Stimulated activated CD4-positive, alpha-beta T cell treated with anti-CD3 and anti-CD28 coated beads, Interleukin-2, amount 100 ng/mL, for 24 hours (primary cell): Measurements from ENCODE around the gene MON1B.
"Not testable (repeated sequence)": the region's sequence is repeated elsewhere in the genome, so short reads cannot be mapped to it uniquely, and the experiment has no call there.

Experiments
- DNase-seq, 2 donors: peaks; one replicate each; pipeline ENCODE4 v3.0.0-alpha.2; 2020

MON1B gene

DNA sequence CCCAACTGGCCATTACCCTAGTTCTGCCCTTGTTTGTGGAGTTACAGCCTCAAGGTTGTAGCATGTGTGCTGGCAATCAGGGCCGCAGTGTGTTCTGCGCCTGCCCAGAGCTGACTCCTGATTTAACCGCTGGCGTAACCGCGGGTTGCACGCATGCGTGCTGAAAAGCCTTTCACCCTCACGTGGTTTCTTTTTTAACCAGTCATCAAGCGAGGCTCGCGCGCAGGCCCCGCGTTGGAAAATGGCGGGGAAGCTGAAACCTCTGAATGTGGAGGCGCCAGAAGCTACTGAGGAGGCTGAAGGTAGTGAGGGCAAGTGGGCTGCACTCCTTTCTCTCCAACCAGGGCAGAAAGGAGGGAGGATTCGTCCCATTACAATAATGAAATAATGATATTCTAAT lies 8.2 kb downstream of the MON1B start, which contains the start of gene SYCE1L:
Gene SYCE1L, plus strand, starts transcription at position 198 of the 400 bp plus-strand sequence. Its CDS starts 44 bp downstream, at position 242.
- DNase-seq, result no peak

GRCh38 chr16:77206533-77206932 lies 15.5 kb downstream of the MON1B start:
- DNase-seq, result no peak

DNA sequence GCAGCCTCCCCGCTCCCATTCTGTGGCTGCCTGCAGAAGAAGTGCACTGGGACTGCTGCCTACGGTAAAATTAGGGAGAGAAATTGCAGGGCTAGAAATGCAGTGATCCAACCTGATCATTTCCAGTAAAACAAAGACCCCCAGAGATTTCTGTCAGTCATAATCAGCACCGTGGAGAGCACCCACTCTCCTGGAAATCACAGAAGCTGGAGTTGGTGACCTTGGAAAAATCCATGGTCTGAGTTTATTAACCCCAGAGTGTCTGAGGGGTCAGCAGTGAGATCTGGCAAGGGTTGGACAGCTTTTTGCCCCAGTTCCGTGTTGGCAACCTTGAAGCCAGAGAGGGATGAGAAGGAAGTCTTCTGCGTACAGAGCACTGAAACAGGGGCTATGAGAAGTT lies 16.0 kb downstream of the MON1B start:
- no peak for DNase-seq

DNA sequence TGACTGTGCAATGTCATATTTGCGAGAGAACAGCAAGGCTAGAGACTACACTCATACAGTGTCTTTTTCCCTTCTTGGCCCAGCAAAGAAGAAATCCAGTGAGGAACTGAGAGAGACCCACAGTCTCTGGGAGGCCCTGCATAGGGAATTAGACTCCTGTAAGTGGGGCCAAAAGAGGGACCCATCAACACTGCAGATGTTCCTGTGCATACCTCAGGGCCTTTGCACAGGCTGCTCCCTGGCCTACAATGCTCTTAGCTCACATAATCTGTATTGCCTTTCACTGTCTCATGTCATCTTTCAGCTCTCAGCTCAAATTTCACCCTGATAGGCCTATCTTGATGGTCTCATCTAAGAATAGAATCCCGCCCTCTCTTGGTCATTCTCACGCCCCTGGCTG lies 17.4 kb downstream of the MON1B start:
- DNase-seq, result no peak

- peak; percentile 70 to 80 for DNase-seq
These were observed 21.1 kb downstream of the MON1B start for GRCh38 chr16:77211880-77212740.

- DNase-seq, result peak; percentile 75 to 81
These were observed 22.0 kb downstream of the MON1B start for GRCh38 chr16:77212741-77213541.

- DNase-seq, result no peak
These were observed 22.6 kb downstream of the MON1B start for GRCh38 chr16:77213542-77214106.

GRCh38 chr16:77214411-77215138 lies 23.6 kb downstream of the MON1B start:
- no peak for DNase-seq

- DNase-seq, result no peak
These were observed 28.4 kb downstream of the MON1B start for GRCh38 chr16:77219437-77219836.

DNA sequence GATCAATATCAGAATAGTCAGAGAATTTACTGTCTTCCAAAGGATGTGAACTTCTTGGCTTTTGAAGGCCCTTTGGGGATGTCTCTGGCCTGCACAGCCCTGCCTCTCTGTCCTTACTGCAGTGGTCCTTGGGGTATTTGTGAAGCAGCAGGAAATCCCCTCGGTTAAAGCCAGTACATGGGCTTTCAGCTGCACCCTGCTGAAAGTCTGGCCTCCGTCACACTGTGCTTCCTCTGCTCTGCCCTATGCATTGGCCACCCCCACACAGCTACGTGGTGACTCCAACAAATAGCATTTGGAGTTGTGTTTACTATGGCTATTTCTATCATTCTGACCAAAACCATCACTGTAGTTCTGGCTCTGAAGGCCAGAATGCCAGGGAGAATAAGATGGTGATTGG lies 29.4 kb downstream of the MON1B start:
- no peak for DNase-seq

GRCh38 chr16:77221482-77221881 lies 30.5 kb downstream of the MON1B start:
- DNase-seq, result no peak

DNA sequence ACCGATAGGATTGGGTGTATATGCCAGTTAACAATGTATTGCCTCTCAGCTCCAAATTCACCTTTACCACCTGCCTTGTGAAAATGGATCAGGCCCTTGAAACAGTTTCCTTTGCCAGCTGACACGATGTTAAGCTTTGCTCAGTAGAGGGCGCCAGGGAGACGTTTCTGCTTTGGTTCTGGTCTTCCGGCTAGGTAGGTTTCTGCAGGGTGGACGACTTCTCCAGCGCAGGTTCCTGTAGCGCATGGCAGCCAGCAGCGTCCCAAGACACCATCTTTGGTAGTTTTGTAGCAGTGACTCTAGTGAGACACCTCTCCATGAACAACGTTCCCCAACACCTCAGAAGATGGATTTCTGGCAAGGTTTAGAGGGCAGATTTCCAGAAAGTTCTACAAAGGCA lies 32.2 kb downstream of the MON1B start:
- peak in 1 of 2 donors; percentile 37 for DNase-seq

DNA sequence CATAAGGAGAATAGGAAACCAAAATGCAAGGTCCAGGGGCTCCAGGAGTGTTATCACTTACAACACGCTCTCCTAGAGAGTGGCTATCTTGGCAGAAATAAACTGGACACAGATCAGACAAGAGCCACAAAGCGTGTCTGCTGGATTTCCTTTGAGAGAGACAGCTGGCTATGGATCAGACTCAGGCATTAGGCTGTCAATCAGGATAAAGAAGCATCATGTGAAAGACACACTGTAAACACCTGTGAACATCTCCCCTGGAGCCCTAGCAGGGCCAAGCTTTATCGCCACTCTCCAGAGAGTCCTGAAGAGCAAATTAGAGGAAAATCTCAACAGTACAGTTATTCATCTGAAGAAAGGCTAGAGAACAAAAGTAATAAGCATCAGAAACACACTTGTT lies 34.2 kb downstream of the MON1B start:
- DNase-seq, result no peak

GRCh38 chr16:77227745-77228144 lies 36.8 kb downstream of the MON1B start:
- DNase-seq, result no peak

DNA sequence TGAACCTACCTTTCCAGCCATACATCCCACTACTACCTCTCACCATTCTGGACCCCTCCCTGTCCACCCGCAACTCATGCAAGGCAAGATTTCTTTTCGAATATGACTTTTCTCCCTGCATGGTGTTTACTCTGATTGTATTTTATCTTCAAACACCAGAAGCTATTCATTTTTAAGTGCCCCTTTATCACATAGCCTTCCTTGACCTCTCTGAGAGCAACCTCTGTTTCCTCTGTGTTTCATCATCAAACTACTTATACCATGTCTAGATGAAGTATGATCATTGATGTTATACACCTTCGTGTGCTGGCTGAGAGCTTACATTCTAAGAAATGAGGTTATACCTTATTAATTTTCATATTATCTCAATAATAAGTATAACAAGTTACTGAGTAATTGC lies 40.1 kb downstream of the MON1B start:
- no peak for DNase-seq

DNA sequence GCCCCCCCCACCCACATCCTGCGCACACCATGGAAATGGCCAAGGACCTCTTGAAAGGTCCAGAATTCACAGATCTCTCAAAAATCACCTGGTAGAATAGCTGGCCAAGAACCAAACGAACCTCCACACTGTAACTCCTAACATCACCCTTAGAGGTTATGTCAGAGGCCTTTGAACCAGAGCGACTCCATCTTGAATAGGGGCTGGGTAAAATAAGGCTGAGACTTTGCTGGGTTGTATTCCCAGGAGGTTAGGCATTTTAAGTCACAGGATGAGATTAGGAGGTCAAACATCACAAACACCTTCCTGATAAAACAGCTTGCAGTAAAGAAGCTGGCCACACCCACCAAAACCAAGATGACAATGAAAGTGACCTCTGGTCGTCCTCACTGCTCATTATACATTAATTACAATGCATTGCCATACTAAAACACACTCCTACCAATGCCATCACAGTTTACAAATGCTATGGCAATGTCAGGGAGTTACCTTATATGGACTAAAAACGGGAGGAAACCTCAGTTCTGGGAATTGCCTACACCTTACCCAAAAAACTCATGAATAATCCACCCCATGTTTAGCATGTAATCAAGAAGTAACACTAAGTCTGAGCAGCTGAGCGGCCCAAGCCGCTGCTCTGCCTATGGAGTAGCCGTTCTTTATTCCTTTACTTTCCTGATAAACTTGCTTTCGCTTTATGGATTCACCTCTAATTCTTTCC lies 43.0 kb downstream of the MON1B start:
- DNase-seq, result no peak

- no peak for DNase-seq
These were observed 43.6 kb downstream of the MON1B start for GRCh38 chr16:77234611-77235010.

- peak; percentile 91 for DNase-seq
These were observed 45.1 kb downstream of the MON1B start for GRCh38 chr16:77236063-77236511.

- no peak for DNase-seq
These were observed 47.6 kb downstream of the MON1B start for GRCh38 chr16:77238593-77238992.

DNA sequence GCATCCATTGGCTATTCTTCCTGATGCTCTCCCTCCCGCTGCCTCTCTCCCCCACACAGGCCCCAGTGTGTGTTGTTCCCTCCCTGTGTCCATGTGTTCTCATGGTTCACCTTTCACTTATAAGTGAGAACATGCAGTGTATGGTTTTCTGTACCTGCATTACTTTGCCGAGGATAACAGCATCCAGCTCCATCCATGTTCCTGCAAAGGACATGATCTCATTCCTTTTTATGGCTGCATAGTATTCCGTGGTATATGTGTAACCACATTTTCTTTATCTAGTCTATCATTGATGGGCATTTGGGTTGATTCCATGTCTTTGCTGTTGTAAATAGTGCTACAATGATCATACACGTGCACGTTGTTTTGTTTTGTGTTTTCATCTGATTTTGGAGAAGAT lies 51.5 kb downstream of the MON1B start:
- not testable (repeated sequence) for DNase-seq

DNA sequence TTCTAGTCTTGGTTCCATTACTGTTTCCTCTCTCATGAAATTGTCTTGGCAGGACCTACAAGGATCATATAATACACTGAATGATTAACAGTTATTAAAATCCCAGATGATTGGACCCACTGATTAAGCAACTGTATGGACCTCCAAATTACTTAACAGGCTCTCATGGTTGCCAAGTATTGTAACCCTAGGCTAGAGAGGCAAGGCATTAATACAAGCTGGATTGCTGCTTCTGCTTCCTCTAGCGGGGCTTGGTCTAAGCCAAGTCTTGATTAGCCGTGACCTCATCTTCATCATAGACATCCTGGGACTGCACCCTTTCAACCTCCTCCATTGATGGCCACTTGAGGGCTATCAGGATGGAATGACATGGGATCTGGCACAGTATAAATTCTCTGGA lies 55.2 kb downstream of the MON1B start:
- DNase-seq, result no peak

GRCh38 chr16:77250400-77250799 lies 59.4 kb downstream of the MON1B start:
- DNase-seq, result no peak
